HG03060 (cell line): Measurements from ENCODE around the gene NAXE.
"Not testable (repeated sequence)": the region's sequence is repeated elsewhere in the genome, so short reads cannot be mapped to it uniquely, and the experiment has no call there.

Experiments
- ATAC-seq: cut with Tn5 transposase; IDR thresholded peaks from one replicate; pipeline ENCODE4 v1.9.1; 2021; ENCODE audit warnings: low read depth, moderate number of reproducible peaks; ENCODE audit not compliant: unreplicated experiment

The NAXE gene

DNA sequence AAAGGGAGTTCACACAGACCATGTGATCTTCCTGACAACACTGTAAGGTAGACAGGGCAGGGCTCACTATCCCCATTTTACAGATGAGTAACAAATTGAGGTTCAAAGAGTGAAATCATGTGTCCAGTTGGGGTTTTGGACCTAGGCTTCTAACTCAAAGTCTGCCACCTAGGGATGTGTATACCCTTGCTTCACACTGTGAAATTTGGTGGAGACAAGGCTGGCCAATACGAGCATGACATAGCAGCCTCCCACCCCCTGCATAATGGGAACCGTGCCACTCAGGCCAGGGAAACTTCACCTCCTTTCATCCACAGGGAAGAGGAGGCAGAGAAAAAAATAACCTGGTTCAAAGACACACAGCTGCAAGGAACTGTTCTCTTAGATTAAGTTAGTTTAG is 26.1 kb upstream of the NAXE start:
- ATAC-seq, result no peak

DNA sequence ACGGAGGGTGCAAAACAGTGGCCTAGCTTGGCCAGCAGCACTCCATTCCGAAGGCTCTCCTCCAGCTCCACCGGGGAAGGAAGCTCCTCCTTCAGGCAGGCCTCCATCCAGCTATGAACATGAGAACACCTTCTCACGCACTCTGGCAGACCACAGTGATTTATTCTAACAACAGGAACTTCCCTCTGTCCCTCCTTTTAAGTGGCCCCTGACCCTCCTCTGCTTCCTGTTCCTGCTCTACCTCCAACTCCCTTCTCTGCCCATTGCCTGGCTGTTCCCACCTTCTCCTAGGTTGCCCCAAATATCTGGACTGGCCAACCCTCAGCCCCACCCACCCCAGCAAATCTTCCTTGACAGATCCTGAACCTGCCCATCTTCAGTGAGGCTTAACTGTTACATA is 25.1 kb upstream of the NAXE start:
- no peak for ATAC-seq

DNA sequence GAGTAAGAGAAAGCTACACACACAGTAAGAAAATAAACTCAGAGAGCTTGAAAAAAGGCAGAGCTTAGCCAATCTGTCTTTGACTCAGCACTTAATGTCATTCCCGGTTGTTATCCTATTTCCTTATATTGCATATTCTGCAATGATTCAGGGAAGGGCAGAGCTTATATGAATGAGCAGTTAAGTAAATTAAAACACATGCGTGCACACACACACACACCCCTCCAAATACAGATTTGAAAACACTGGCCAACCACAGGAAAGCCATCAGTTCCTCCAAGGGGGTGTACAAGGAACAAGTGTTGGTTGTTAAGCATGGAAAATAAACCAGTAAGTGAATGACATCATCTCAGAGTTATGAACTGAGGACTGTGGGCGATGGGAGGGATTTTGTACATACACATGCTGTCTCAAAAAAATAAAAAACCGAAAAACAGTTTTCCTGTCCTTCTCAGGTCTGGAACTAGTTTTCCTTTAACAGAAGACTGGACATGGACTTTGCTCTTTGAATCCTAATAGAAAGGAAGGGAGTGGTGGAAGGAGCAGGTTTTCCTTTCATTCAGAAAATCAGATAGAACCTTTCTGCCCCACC is 20.2 kb upstream of the NAXE start:
- no peak for ATAC-seq

DNA sequence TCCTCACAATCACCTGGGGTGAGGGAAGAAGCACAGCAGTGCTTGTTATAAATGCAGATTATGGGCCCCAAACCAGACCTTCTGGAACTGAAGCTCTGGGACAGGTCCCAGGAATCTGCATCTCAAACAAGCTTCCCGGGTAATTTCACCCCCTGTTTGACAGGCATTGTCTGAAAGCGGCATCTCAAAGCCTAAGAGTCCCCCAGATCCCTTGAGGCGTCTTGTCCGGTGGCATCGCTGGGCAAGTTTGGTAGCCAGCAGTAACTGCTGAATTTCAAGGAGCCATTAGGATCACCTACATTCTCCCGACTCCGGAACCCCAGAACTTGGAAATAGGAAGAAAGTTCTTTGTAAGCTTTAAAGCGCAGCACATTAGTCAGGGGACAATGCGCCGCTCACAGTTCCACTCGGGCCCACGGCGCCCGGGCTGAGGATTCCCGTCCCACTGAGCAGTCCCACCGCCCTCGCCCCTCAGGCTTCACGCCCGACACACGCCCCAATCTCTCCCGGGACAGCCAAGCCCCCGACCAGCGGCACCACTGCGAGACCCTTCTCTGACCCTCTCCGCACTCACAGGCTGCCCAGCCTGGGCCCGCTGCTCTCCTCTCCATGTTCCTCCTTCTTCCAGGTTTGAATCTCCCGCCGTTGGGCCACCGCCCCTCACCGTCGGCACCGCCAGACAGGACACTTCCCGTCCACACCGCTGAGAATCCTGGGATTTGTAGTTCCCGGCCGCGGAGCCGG is 19.5 kb upstream of the NAXE start, which contains the start of gene IQGAP3:
TSS of gene IQGAP3 (minus strand) at position 647 of the 744 bp plus-strand sequence. CDS start at position 611, 36 bp downstream.
- no peak for ATAC-seq

DNA sequence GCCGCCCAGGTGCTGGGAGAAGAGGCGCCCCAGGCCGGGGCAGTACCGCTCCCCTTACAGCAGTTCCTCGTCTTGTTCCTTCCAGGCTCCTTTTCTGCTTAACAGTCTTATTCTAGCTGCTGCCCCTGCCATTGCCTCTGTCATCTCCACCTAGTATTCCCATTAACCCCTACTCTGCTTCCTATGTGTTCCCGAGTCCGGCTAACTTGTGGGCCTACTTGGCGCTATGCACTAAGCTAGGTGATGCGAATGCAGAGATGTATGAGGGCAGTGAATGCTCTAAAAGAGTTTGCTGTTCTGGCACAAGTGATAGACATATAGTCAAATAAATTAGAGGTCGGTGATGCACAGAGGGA is 18.9 kb upstream of the NAXE start:
- ATAC-seq, result no peak

DNA sequence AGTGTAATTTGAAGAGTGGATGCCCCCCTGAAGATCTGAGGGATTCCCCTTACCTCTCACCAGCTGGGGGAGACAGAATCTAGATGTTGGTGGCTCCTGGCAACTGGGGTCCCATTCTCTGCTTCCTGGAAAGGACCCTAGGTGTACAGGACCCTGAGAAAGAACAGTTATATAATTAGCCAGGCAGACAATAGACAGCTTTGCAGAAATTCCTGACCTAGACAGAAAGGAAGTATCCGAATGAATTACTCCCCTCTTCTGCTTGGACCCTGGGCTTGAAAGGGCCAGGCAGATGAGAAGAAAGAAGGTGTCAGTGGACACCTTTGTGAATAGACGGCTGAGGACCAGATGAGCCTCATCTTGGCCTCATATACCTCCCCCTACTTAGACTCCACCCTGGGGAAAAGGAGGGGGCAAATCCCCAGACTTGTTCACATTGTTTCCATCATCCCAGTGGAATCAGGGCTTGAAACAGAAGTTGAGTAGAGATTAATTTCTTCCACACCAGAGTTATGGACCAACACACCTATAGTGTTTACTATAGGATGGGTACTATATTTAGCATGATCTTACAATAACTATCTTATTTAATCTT is 17.4 kb upstream of the NAXE start:
- ATAC-seq, result no peak

DNA sequence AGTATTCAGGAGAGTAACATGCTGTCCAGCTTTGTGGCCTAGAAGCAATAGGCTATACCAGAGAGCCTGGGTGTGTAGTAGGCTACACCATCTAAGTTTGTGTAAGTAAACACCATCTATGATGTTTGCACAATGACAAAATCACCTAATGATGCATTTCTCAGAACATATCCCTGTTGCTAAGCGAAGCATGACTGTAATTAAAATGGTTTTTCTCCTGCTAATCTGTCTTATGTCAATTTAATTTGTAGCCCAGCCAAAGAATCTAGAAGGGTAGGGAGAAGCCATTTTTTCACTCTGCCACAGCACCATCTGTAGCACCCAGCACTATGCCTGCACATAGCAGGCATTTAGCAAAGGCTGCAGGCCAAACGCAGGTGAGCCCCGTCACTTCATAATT is 14.0 kb upstream of the NAXE start:
- no peak for ATAC-seq

DNA sequence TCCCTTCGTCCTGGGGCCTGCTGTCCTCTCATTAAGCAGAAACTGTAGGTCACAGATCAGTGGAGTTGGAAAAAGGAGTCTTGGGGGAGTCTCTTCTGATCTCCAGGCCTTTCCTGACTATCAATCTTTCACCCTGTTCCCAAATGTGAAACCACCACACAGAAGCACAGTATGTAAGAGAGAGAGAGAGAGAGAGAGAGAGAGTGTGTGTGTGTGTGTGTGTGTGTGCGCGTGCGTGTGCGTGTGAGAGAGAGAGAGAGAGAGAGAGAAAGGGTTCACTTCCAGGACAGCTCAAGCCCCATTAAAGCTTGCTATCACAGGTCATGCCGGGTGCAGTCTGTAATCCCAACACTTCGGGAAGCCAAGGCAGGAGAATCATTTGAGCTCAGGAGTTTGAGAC is 13.5 kb upstream of the NAXE start:
- no peak for ATAC-seq

DNA sequence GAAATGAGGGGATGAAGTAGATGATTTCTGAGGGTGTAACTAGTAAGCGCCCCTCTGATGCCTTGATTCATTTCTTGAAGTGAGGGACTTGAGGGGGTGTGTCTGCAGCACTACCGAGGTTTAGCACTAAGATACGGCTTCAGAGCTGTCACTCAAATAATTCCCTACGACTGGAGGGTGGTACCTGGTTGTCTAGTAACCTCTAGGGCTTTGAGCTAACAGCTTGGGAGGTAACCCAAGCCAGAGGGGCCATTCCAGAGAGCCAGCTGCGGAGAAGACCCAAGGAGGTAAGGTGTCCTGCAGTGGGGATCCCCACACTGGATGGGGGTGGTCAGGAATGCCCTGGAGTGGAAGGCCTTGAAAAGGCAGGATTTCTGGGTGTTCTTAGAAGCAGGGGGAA is 12.1 kb upstream of the NAXE start, which contains the start of gene TTC24:
TSS of gene TTC24 (plus strand) at position 252 of the 400 bp plus-strand sequence. CDS start 1,642 bp downstream, outside the sequence.
- ATAC-seq, result no peak

DNA sequence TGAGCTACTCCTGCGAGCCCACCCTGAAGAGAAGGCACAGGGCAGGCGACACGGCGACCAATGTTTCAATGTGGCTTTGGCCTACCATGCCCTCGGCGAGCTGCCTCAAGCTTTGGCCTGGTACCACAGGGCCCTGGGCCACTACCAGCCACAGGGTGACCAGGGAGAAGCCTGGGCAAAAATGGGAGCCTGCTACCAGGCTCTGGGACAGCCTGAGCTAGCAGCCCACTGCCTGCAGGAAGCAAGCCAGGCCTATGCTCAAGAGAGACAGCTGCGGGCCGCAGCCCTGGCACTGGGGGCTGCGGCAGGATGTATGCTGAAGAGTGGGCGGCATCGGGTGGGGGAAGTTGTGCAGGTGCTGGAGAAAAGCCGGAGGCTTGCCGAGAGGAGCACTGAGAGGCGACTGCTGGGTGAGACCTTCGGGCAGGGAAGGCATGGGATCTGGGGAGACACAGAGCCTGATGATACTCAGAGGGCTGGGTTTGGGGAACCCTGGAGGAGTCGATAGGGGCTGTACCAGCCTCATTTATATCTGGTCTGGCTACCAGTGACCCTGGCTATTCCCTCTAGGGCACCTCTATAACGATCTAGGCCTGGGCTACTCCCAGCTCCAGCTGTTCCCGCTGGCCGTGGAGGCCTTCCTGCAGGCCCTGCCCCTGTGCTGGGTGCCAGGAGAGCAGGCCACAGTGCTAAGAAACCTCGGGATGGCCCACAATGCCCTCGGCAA is 9.8 kb upstream of the NAXE start:
- ATAC-seq, result no peak

DNA sequence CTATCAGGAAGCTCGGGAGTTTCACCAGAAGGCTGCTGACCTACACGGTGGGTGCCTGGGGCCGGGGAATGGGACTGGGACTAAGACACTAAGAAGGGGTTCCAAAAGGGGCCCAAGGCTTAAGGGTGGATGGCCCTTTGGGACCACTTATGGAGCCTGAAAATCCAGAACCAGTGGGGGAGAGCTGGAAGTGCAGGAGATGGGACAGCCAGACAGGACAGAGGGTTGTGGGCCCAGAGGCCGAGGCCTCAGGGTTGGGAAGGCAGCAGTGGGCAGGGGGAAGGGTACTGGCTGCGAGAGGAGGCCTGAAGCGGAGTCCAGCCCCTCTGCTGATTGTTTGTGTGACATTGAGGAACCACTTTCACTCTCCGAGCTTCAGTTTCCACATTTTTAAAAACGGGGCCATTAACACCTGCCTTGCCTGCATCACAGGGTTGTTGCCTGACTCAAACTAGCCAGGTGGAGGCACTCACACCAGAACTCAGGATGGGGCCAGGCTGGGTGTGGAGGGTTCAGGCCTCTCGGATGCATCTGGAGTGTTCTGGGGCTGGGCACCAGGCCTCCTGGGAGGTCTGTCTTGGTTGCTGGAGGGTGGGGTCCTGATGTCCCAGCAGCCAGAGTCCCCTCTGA is 9.1 kb upstream of the NAXE start:
- no peak for ATAC-seq

DNA sequence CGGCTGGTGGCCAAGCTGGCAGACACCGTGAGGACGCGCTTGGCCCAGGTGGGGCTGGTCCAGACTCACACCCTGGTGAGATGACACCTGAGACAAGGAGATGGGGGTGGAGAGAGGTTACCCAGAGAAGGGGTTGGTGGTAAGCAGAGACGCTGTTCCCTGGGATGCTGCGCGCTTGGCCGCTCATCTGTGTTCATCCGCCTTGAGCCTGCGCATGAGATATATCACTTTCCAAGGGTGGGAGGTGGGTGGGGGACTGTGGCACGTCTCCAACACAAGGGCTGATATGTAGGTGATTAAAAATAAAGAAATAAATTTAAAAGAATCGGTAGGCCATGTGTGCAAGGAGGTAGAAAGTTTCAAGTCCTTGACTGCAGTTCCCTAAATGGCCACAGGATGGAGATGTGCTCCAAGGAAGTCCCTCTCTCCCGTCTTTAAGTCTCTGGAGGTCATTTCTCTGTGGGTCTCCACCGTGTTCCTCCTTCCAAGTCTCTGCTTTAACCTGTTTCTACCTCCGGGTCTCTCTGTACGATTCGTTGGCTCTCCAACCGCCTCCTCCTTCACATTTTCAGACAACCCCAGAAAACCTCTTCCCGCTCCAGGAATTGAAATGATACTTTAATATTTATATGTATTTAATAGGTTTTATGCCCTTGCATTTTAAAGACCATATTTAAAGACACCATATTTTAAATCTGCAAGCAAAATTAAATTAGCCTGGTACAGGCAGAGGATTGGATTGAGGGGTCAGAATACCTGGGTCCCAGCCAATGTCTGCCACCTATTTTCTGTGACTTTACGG is 7.6 kb upstream of the NAXE start:
- no peak for ATAC-seq

DNA sequence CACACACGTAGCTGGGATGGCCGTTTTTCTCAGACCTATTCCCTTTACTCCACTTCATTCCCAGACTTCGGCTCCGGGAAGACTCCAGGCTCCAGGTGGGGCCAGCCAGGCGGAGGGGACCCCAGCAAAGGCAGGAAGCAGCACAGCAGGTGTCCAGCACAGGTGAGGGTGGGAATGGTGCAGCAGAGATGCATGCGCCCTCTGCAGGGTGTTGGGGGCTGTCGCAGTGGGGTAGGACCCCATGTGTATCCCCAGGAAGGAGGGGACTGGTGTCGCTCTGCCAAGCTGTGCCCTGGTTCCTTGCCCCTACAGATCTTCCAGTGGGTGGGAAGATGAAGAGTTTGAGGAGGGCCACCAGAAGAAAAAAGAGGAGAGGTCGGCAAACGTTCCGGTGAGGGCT is 6.8 kb upstream of the NAXE start:
- ATAC-seq, result no peak

DNA sequence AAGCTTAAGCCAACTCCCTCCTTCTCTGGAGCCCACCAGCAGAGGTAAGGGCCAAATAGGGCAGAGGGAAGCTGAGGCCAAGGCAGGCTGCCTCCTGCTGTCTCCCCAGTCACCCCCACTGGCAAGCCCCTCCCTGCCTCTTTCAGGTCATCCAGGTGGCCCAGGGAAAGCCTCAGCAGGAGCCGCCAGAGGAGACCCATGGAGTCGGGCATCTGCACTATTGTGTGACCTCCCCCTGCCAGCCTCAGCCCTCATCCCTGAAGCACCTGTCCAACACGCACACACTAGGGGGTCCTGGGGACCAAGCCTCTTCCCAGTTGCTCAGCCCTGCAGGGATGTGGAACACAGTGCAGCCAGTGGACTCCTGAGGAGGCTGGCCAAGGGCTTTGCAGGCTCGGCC is 5.3 kb upstream of the NAXE start:
- no peak for ATAC-seq

DNA sequence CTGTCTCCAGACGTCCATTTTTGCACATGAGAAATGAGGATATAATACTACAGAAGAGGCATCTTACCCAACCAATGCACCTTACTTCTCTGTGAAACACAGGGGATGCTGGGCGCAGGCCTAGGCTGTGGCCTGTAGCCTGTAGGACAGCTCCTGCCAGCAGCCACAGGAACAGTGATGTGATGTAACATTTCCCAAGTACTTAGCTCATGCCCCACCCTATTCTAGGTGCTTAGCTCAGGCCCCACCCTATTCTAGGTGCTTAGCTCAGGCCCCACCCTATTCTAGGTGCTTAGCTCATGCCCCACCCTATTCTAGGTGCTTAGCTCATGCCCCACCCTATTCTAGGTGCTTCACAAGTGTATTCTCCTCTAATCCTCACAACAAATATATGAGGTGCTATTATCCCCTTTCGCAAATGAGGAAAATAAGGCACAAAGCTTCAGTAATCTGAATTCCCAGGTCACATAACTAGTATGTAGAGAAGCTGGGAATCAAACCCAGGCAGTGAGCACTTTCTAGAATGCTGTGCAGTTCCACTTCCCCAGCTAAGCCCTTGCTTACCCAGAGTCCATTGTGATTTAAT is 4.6 kb upstream of the NAXE start:
- ATAC-seq, result no peak

DNA sequence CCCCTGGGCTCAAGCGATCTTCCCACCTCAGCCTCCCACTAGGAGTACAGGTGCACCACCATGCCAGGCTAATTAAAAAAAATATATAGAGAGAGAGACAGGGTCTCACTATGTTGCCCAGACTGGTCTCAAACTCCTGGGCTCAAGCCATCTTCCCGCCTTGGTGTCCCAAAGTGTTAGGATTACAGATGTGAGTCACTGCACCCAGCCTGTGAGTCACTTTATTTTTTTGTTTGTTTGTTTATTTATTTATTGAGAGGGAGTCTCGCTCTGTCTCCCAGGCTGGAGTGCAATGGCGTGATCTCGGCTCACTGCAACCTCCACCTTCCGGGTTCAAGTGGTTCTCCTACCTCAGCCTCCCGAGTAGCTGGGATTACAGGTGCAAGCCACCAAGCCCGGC is 3.6 kb upstream of the NAXE start:
- ATAC-seq, result not testable (repeated sequence)

DNA sequence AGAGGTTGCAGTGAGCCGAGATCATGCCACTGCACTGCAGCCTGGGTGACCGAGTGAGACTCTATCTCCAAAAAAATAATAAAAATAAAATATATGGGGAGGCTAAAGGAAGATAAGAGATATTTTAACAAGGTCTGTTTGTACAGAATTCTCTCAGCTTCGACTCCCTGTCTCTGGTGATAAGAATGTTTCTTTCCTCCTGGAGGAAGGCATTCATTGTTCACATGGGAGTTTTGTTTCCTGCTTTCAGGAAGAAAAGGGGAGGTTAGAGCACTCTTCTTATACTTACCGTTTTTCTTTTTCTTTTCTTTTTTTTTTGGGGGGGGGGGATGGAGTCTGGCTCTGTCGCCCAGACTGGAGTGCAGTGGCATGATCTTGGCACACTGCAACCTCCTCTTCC is 2.0 kb upstream of the NAXE start:
- ATAC-seq, result no peak

DNA sequence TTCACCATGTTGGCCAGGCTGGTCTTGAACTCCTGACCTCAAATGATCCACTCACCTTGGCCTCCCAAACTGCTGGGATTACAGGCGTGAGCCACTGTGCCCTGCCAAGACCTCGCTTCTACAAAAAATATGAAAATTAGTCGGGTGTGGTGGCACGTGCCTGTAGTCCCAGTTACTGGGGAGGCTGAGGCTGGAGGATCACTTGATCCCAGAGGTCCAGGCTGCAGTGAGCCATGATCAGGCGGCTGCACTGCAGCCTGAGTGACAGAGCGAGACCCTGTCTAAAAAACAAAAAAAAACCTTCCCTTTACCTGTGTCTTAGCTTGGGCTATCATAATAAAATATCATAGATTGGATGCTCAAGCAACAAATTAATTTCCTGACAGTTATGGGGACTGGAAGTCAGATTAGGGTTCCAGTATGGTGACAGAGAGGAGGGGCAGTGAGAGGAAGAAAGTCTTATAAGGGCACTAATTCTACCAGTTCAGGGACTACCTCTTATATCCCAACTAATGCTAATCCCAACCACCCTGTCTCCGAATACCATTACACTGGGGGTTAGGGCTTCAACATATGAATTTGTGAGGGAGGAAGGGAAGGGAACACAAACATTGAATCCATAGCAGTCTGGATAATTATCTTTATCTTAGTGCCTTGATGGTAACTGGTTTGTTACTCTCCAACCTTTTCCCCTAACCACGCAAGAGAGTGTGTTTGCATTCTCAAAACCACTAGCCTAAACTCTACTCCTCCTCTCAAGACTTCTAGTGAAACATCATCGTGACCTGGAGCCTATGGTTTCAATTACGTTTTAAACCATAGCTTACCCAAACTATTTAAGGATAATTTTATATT is 1.0 kb upstream of the NAXE start:
- no peak for ATAC-seq

DNA sequence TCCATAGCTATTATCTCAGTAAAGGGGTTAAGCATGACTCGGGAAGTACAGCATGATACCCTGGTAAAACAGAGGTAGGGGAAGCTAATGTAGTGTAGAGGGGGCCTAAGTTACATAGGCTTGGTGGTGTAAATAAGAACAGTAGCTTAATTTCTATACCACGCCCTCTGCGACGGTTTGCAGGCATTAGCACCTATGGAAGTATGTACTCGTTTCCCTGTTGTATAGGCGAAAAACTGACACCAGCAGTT is 470 bp upstream of the NAXE start:
- no peak for ATAC-seq
